LNCAP (cell line): ENCODE measurements around the gene NOS1.
A peak's percentile ranks its signal among the peaks of the same experiment; 100 is the strongest.

Source experiments
- TF ChIP-seq, protein P1 (sequence below): fragments of 450-650 bp; IDR thresholded peaks from 2 replicates; pipeline ENCODE4 v1.5.1; 2017; ENCODE audit warnings: mild to moderate bottlenecking

The NOS1 gene

DNA sequence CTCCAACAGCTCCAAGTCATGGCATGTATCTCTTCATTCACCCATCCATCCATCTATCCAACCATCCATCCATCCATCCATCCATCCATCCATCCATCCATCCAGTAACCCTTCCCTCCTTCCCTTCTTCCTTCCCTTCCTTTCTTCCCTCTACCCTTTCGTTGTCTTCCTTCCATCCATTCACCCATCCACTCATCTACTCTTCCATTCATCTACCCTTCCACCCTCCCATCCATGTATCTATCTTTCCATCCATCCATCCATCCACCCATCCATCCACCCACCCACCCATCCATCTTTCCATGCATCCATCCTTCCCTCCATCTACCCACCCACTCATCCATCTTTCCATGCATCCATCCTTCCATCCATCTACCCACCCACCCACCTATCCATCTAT lies 117.9 kb downstream of the NOS1 start:
- TF ChIP-seq, protein P1, sequence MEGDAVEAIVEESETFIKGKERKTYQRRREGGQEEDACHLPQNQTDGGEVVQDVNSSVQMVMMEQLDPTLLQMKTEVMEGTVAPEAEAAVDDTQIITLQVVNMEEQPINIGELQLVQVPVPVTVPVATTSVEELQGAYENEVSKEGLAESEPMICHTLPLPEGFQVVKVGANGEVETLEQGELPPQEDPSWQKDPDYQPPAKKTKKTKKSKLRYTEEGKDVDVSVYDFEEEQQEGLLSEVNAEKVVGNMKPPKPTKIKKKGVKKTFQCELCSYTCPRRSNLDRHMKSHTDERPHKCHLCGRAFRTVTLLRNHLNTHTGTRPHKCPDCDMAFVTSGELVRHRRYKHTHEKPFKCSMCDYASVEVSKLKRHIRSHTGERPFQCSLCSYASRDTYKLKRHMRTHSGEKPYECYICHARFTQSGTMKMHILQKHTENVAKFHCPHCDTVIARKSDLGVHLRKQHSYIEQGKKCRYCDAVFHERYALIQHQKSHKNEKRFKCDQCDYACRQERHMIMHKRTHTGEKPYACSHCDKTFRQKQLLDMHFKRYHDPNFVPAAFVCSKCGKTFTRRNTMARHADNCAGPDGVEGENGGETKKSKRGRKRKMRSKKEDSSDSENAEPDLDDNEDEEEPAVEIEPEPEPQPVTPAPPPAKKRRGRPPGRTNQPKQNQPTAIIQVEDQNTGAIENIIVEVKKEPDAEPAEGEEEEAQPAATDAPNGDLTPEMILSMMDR, result no peak

DNA sequence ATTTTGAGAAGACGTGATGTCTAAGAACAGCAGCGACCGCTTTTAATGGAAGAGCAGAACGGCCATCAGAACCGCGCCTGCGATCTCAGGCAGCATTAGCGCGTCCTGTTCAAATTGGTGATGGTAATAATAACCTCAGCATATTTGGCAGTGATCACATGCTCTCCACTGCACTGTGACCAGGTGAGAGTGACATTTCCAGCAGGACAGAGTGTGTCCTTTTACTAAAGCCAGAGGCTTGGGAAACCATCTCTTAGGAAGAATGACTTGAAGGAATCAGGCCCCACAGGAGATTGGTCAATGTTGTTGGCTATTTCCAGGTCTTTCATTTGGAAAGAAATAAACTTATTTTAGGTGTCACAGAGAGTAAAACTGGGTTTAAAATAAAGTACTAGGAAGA lies 119.7 kb downstream of the NOS1 start:
- TF ChIP-seq, protein P1, result no peak

DNA sequence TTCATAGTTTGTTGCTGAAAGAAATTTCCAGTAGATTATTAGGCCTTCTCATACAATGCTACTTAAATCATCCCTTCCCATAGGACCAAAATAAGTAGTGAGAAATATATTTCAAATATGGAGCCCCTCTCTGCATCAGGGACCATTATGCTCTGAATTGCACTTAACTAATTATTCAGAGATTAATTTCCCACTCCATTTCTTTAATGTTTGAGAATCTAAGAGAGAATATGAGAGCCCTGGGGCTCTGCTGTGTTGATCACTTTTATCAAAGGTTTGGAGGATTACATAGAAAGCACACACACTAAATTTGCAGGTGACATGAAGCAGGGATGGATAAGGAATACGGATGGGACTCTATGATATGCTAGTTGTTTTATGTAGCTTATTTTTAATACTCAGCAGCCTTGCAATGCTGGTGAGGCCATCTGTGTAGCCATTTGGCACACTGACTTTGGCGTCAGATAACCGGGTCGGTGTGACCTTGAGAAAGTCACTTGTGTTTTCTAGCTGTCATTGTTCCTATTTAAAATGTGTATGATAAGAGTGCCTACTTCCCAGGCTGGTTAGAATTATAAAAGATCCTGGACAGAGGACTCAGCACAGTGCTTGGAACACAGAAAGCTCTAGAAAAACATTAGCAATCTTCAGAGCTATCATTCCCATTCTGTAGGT lies 121.2 kb downstream of the NOS1 start:
- TF ChIP-seq, protein P1, result no peak

DNA sequence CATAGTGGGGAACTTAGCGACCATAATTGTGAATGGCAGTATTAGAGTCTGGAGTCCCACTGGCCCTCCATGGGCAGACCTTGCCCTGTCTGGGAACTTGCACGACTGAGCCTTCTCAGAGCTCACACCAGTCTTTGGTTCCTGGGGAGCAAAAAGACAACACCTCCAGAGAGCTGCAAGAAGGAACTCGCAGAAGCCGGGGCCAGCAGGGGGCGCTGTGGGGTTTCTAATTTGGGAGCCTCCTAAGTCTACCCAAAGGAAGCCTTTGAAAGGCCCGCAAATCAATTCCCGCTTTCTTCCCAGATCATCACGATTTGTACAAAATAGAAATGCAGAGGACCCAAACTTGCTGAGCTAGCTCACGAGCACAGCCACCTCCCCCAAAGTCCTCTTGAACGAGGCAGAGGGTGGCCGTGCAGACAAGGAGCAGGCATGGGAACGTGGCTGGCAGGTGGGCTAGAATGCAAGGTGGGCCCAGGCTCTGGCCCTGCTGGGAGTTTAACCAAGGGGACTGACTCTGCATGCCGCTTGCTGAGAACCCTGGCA lies 124.9 kb downstream of the NOS1 start:
- TF ChIP-seq, protein P1, result peak; percentile 87

DNA sequence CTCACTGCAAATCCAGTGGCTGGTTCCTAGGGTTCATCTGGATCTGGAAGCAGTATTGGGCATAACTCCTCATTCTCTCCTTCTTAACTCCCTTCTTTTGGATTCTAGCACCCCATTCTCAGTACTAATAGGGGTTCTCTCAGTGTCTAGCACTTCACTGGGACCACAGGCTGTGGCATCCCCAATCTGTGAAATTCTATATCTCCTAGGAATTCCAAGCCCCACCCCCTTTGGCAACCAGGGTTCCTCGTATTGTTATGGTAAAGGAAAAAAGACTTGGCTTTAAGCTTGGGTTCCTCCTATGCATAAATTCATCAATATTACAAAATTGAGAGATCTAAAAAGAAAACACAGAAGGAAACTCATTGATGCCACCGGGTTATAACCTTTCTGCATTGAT lies 126.2 kb downstream of the NOS1 start:
- TF ChIP-seq, protein P1, result no peak

DNA sequence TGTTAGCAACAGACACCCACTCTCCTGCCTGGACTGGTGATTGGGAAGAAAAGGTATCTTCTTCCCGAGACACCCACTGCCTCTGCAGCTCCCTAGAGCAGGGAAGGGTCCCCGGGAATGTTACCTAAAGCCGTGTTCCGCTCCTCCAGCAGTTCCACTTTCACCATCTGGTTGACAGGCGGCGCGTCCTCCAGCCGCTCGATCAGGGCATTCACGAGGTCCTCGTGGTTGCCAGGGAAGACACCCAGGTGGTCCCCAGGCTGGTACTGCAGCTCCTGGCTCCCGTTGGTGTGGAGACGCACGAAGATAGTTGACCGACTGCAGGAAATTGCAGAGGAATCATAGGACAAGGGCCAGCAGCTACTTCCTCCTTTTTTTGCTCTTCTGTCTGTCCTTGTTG lies 127.0 kb downstream of the NOS1 start:
- TF ChIP-seq, protein P1, result no peak

DNA sequence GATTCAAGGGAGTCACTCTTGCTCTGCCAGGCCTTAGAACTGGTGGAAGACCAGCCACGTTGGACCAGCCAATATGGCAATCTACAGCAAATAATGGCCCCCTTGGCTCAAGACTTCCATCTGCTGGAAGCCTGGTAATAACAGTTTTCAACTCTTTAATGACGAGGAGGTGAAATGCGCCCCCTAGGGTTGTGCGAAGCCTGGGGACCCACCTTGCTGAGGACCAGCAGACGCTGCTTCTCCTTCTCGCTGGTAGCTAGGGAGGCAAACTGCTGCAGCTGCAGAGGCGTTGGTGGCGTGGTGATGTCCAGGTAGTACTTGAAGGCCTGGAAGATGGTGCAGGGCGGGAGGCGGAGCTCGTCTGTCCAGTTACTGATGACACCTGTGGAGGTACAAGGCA lies 129.7 kb downstream of the NOS1 start:
- TF ChIP-seq, protein P1, result peak; percentile 41; the same call in 1 of the 2 replicates
